GM12872 (cell line): ENCODE results near the gene MOK.

Source experiments
- TF ChIP-seq, protein P1 (sequence below): IDR thresholded peaks from 3 replicates; pipeline ENCODE4 v1.5.1; 2011; ENCODE audit warnings: low read depth, mild to moderate bottlenecking, low read length, moderate library complexity; ENCODE audit not compliant: insufficient read depth

The MOK gene

DNA sequence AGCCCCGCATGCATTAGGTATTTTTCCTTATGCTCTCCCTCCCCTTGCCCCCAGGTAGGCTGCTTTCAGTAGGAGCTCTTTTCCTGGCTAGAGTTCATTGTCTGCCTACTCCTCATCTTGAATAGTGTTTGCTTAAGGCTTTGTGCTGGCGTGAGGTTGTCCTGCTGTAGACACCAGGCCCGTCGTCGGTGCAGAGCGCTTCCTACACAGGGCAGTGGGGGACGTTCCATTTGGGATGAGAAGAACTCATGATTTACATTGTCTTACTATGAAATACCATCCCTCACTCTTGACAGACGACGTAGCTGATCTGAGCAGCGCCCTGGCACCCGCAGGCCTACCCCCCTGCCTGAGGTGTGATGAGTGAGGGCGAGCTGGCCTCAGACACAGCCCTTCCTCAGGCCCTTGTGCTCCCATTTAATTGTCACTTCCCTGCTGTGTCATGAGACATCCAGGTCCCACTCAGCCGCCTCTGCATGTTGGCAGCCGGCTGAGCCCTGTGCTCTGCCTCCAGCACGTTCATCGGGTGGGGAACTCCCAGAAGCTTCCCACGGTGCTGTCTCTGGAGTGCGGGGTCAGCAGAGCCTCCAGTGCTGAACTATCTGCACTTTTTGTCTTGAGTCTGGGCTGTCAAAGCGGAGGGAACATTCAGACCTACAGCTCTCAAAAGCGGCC lies 89.3 kb downstream of the MOK start:
- TF ChIP-seq, protein P1, sequence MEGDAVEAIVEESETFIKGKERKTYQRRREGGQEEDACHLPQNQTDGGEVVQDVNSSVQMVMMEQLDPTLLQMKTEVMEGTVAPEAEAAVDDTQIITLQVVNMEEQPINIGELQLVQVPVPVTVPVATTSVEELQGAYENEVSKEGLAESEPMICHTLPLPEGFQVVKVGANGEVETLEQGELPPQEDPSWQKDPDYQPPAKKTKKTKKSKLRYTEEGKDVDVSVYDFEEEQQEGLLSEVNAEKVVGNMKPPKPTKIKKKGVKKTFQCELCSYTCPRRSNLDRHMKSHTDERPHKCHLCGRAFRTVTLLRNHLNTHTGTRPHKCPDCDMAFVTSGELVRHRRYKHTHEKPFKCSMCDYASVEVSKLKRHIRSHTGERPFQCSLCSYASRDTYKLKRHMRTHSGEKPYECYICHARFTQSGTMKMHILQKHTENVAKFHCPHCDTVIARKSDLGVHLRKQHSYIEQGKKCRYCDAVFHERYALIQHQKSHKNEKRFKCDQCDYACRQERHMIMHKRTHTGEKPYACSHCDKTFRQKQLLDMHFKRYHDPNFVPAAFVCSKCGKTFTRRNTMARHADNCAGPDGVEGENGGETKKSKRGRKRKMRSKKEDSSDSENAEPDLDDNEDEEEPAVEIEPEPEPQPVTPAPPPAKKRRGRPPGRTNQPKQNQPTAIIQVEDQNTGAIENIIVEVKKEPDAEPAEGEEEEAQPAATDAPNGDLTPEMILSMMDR, result no peak

DNA sequence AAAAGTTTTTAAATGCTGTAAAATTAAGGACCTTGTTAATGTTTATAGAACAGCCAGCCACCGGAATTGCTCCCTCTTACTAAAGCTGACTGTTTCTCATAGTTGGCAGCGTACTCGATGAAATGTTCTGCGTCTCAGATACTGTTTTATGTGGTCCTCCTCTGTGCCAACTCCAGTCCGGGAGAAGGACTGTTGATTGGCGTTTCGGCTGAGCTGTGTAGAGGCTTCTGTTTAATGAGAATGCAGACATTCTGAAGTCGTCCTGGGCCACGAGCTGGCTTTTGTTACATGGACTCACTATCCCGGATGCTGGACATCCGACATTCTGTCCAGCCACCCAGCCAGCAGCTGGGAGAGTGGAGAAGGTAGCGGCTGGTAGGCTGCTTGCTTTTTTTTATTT lies 89.9 kb downstream of the MOK start:
- TF ChIP-seq, protein P1, result no peak

DNA sequence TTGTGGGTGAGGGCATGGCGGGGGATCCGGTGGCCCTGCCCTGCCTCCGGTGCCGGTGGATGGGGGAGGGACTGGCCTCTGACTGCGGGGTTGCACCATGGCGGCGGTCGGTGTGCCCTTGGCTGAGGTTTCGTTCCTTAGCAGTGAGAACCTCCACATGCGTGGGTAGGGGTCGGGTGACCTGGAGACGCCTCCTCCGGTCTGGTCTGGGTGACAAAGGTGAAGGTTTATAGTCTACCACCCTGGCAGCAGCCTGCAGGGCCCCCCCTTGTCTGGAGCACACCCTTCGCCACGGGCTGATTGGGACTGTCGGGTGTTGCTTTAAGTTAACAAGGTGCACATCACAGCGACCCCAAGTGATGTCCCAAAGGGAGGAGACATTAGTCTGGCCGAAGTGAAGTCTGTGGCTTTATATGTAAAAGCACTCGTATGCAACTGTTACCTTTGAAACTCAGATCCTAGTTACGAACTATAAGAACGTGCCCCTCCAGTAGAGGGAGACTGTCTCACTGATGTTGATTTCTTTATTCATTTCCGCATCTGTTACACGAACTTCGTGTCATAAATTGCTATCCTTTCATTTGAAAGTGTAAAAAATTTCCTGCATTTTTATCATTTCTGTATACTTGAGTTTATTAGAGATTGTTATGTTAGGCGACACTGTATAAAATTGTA lies 90.8 kb downstream of the MOK start:
- TF ChIP-seq, protein P1, result 0 out of 3 replicates have a peak, but pooled peaks have one; percentile 13

DNA sequence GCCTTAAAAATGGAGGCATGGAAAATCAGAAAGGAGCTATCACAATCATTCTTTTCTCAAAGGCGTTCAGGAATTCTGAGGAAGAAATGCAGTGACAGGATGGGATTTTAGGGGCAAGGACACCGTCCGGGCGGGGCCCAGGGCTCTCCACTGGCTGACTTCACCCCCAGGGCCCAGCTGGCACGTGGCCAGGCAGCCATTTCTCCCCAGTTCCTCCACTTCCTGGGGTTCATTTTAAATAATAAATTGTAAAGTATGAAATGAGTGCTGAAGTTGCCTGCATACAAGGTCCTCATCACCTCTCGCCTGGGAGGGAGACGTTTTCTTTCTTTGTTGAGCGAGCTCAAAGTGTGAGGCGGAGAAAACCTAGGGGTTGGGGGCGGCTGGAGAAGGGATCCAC lies 91.5 kb downstream of the MOK start:
- TF ChIP-seq, protein P1, result no peak

DNA sequence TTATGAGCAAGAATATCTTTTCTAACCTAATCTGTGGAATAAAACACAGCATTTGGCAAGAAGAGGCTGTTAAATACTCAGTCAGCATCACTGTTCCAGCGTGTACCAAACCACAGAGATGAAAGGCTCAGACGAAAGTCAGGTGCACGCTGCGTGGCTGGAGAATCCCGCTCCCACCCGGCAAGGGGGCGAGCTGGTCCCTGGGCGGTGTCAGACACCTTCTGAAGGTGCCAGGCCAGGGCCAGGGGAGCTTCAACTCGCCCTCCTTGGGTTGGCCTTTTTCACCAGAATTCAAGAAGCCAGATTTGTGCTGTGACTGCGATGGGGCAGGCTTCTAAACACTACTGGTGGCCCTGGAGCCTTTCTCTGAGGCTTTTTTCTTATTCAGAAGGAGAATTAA lies 92.1 kb downstream of the MOK start:
- TF ChIP-seq, protein P1, result no peak

DNA sequence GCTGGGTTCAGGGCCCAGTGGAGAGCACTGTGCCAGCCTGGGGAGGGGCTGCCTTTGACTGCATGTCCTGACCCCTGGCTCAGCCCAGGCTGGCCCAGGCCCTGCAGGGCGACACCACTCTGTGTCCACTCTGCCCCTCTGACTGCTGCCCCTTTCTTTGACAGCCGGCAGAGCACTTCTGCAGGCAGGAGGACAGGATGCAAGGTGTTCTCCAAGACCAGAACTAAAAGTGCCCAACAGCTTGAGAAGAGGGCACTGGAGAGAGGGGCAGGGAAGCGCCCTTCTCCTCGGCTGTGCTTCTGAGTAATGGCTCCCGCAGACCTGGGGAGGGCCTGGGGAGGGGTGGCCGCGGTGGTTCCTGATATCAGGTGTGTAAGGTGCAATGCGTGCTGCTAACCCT lies 92.6 kb downstream of the MOK start:
- TF ChIP-seq, protein P1, result no peak

DNA sequence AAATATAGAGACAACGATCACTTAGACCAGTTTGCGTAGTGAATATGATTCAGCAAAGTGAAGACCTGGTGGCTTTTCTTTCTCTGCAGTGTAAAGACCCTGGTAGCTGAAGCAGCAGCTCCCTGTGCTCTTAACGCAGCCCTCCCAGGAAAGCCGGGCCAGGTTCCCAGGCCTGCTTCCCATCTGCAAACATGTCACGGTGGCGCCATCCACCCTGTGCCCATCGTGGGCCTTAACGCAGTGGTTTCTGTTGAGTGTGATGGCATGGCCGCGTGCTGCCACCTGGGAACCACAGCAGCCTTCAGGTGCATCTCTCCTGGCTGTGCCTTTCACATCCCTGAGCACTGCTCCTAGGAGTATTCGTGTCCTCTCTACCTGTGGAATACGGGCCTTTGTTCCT lies 93.7 kb downstream of the MOK start:
- TF ChIP-seq, protein P1, result no peak
